Smooth muscle cell of the brain vasculature (primary cell): Measurements from ENCODE around the gene ZNF614.
"Not testable (repeated sequence)": the region's sequence is repeated elsewhere in the genome, so short reads cannot be mapped to it uniquely, and the experiment has no call there.

ENCODE experiments used
- DNase-seq: peaks from one replicate; pipeline ENCODE4 v3.0.0-alpha.2; 2012; ENCODE audit warnings: low read depth, low spot score

ZNF614 gene

DNA sequence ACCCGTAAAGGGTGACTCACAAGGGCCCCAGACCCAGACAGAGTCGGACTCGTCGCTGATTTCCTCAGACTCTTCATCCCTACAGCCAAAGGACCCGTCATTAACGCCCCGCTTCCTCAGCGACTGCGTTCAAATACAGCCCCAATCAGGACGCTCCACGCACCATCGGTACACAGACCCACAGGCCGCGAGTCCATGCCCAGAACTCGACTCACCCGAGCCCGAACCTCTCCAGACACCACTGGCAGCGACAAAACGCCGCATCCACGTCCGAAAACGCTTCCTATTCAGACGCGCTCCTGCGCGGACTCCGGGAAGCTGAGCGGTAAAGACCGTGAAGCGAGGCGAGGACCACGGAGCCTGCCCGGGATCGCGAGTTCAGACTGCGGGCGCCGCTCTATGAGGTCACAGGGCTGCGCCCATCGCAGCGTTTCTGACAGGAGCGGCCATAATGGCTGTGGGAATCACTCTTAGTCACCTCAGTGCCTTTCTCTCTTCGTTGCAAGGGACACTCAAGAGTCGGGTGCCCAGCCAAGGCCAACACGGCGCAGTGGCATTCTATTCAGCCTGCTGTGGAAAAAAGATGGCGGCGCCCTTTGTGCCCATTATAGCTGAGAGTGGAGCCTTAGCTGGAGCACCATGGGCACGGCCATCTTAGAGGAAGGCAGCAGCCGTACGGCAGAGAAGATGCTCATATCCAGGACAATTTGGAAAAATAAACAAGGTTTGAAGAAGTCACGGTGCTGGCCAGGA is at the start of gene ZNF614:
Gene ZNF614, minus strand, starts transcription at position 353 of the 753 bp plus-strand sequence. CDS start 2,634 bp downstream, outside the sequence.
- peak; percentile 64 for DNase-seq

DNA sequence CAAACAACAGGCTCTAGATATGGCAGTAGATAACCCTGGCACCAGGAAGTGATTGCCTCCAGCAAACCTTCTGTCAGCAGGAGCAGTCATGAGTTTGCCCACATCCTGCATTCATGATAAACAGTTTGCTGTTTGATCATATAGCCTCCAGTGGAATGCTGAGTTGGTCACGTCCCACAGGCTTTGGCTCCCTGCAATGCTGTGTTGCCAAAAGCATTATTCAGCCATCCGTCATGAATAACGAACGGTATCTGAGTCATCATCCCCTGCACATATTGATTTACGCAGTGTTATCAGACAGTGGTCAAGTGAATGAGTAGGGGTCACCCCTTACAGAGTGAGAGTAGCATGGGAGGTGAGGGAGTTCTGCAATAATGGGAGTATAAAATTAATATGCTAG is 42.3 kb upstream of the ZNF614 start:
- DNase-seq, result no peak

DNA sequence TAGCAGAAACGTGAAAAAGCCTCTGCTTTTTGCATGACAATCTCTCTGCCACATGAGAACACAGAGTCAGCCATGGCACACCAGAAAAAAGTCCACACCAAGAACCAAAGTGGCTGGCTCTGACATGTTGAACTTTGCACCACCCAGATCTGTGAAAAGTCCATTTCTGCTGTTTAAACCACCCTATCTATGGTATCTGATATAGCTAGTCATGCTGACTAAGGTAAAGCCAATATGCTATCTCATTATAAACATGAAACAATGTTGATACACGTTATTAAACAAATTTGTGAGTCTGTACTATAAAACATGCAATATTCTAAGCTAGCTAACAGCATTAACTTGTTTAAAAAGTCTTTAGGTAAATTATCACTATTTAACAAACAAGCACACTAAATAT is 41.5 kb upstream of the ZNF614 start:
- no peak for DNase-seq

DNA sequence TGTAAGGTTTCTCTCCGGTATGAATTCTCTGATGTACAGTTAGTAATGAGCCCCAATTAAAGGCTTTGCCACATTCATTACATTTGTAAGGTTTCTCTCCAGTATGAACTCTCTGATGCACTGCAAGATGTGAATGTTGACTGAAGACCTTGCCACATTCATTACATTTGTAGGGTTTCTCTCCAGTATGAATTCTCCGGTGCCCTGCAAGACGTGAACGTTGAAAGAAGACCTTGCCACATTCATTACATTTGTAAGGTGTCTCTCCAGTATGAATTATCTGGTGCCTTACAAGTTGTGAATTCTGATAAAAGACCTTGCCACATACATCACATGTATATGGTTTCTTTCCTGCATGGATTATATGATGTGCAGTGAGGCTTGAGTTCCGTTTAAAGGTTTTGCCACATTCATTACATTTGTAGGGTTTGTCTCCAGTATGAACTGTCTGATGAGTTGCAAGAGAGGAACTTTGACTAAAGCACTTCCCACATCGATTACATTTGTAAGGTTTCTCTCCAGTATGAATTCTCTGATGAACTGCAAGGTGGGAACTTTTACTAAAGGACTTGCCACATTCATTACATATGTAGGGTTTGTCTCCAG is 38.2 kb upstream of the ZNF614 start:
- DNase-seq, result no peak

DNA sequence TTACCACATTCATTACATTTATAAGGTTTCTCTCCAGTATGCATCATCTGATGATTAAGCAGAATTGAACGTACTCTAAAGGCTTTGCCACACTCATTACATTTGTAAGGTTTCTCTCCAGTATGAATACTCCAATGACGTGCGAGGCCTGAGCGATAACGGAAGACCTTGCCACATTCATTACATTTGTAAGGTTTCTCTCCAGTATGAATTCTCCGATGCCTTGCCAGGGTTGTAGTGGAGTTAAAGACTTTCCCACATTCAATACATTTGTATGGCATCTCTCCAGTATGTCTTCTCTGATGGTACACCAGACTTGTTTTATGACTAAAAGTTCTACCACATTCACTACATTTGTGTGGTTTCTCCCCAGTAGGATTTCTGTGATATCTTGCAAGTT is 37.2 kb upstream of the ZNF614 start:
- no peak for DNase-seq

DNA sequence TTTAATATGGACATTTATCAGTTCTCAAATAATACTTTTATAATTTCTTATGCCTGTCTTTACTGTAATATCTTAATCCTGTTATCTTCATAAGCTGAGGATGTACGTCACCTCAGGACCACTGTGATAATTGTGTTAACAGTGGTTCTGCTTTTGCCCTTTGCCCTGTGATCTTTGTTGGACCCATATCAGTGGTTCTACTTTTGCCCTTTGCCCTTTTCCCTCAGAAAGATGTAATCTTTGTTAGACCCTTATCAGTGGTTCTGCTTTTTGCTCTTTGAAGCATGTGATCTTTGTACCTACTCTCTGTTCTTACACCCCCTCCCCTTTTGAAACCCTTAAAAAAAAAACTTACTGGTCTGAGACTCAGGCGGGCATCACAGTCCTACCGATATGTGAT is 28.3 kb upstream of the ZNF614 start:
- not testable (repeated sequence) for DNase-seq

DNA sequence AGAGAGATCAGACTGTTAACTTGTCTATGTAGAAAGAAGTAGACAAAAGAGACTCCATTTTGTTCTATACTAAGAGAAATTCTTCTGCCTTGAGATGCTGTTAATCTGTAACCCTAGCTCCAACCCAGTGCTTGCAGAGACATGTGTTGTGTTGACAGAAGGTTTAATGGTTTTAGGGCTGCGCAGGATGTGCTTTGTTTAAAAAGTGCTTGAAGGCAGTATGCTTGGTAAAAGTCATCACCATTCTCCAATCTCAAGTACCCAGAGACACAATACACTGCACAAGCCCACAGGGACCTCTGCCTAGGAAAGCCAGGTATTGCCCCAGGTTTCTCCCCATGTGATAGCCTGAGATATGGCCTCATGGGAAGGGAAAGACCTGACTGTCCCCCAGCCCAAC is 23.6 kb upstream of the ZNF614 start:
- DNase-seq, result not testable (repeated sequence)

DNA sequence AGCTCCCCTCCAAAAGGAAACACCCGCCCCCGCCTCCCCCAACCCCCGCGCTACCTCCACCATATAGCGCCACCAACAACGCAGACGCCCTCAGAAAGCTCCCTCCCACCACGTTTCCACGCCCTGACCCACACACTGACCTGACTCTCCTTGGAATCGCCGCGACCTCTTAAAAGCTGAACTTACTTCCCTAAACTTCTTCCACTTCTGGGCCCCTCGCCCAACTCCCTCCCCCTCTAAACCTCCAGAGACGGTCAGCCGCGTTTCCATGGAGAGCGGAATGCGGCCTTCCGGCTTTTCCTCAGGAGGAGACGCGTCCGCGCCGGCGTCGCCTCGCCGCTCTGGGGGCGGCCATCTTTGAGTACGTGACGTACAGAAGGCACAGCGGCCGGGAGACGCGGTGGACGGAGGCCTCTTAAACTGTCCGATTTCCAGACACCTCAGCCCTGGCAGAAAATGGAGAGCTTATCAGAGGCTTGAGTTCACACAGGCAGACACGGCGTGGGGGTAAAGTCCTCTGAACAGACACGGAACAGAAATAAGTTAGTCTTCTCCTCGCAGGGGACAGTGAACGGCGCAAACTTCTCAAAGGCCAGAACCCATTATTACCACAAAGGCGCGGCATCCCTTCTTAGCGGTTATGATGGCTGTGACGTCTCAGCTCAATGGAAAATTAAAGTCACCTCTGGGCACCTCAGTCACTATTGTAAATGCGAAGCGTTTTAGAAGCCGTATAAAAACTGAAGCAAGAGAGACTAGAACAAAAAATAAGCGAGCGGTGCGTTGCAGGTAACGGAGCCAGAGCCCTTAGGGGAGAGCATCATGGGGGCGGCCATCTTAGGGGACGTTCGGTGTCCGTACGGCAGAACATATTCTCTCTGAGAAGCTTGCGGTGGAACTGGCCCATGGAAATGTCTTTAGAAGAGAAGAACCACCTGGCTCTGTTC is 20.6 kb upstream of the ZNF614 start, which contains the start of gene ZNF432:
Gene ZNF432, minus strand, starts transcription at position 284 of the 947 bp plus-strand sequence. CDS start 1,970 bp downstream, outside the sequence.
- DNase-seq, result peak; percentile 92

DNA sequence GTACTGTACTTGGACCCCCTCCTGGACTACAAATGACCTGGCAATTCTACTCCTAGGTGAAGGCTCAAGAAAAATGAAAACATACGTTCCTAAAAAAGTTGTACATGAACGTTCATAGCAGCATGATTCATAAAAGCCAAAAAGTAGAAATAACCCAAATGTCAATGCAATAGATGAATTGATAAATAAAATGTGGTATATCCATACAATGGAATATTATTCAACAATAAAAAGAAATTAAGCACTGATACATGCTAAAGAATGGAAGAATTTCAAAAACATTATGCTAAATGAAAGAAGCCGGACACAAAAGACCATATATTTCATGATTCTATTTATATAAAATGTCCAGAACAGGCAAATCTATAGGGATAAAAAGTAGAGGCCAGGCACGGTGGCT is 11.0 kb upstream of the ZNF614 start:
- no peak for DNase-seq

DNA sequence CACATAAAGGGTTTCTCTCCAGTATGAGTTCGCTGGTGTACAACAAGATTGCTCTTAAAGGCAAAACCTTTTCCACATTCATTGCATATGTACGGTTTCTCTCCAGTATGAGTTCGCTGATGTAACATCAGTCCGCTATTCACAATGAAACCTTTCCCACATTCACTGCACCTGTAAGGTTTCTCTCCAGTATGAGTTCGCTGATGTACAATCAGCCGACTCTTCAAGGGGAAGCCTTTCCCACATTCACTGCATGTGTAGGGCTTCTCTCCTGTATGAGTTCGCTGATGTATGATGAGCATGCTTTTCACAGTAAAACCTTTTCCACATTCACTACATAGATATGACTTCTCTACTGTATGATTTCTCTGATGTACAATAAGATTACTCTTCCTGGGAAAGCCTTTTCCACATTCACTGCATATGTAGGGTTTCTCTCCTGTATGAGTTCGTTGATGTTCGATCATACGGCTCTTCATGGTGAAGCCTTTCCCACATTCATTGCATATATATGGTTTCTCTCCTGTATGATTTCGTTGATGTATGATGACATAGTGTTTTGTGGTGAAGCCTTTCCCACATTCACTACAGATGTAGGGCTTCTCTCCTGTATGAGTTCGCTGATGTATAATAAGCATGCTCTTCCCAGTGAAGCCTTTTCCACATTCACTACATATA is 6.0 kb upstream of the ZNF614 start:
- DNase-seq, result no peak

DNA sequence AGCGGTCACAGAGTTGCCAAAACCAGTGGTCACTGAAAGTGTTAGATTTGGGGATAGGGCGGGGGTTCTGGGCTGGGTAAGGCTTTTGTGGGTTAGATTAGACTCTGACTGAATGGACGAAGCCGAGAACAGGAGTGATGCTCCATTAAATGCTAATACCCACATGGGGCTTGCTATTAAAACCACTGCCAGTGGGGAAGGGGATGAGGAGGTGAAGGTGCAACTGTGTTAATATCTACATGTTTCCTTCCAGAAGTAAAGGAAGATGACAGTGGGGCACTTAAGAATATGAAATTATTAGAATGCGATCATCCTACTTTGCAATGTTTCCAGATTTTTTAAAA is 573 bp upstream of the ZNF614 start:
- DNase-seq, result no peak

DNA sequence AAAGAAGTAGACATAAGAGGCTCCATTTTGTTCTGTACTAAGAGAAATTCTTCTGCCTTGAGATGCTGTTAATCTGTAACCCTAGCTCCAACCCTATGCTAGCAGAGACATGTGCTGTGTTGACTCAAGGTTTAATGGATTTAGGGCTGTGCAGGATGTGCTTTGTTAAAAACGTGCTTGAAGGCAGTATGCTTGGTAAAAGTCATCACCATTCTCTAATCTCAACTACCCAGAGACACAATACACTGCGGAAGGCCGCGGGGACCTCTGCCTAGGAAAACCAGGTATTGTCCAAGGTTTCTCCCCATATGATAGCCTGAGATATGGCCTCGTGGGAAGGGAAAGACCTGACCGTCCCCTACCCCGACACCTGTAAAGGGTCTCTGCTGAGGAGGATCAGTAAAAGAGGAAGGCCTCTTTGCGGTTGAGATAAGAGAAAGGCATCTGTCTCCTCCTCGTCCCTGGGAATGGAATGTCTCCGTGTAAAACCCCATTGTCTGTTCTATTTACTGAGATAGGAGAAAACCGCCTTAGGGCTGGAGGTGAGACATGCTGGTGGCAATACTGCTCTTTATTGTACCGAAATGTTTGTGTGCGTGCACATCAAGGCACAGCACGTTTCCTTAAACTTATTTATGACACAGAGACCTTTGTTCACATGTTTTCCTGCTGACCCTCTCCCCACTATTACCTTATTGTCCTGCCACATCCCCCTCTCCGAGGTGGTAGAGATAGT is 1.8 kb downstream of the ZNF614 start:
- DNase-seq, result not testable (repeated sequence)

DNA sequence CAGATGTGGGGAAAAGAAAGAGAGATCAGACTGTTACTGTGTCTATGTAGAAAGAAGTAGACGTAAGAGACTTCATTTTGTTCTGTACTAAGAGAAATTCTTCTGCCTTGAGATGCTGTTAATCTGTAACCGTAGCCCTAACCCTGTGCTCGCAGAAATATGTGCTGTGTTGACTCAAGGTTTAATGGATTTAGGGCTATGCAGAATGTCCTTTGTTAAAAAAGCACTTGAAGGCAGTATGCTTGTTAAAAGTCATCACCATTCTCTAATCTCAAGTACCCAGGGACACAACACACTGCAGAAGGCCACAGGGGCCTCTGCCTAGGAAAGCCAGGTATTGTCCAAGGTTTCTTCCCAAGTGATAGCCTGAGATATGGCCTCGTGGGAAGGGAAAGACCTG is 3.7 kb downstream of the ZNF614 start:
- not testable (repeated sequence) for DNase-seq

DNA sequence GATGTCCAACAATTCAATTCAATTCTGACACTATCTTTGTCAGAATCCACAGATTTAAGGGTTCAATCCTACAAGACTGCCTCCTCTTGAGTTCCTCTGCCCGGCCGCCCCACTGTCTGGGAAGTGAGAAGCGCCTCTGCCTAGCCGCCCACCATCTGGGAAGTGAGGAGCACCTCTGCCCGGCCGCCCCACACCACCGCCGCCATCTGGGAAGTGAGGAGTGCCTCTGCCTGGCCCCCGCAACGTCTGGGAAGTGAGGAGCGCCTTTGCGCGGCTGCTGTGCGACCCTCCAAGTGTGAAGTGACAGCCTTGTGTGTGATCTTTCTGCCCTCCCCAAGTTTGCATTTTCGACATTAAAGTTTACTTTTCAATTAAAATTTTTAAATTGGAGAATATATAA is 6.0 kb downstream of the ZNF614 start:
- no peak for DNase-seq

DNA sequence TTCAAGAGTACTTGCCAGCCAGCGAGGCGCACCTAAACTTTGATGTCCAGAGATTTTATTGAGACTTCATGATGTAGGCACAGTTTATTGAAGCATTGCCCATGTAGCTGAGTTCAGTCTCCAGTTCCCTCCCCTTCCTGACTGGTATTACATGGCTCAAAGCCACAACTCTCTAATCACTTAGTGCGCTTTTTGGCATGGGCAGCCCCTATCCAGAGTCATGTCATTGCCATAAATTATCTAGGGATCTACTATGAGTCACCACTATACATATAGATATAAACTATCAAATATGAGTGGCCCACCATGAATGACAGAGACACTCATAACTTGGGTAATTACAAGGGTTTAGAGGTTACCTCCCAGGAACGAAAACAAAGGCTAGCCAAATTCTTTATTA is 7.7 kb downstream of the ZNF614 start:
- no peak for DNase-seq

DNA sequence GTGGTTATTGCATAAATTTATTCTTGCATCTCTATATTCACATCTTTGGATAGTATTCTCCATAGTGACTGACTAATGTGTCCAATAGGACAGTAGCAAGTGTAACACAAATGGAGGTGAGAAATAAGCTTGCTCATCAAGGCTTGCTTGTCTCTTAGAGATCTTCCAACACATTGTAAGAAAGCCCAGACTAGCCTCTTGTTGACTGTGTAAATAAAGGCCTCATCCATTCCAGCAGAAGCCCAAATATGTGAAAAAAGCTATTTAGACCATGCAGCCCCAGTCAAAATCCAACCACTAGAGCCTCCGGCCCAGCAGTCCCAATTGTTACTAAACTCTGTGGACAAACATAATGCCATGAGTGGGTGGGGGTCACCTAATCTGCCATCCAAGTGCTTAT is 17.5 kb downstream of the ZNF614 start:
- no peak for DNase-seq

DNA sequence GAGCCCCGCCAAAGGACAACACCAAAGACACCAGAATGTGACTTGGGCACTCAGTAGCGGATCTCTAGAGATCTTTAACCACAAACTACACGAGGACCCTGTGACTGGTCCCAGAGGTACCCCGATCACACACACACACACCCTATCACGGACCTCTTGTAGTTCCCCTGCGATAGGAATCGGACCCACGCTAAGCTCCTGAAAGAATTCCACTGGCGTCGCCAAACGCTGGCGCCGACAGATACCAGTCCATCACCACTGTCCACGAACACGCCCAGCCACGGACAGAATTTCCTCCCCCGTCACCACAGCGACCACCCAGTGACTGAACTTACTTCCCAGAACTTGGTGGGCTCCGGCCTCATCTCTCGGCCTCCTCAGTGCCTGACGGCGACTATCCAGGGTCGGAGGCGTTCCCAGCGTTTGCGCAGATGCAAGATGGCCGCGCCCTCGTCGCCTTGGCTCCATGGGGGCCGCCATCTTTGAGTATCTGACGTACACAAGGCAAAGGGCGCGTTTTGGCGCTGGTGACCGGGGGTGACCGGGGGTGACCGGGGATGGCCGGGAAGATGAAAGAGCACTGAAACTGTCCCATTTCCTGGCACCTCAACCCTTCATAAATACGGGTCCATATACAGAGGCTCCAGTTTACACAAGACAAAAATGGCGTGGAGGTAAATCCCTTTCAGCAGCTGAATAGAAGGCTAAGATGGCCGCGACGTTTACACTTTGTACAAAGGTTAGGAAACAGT is 20.2 kb downstream of the ZNF614 start, which contains the start of gene ZNF615:
Gene ZNF615, minus strand, starts transcription at position 406 of the 752 bp plus-strand sequence. CDS start 4,500 bp downstream, outside the sequence.
- DNase-seq, result peak; percentile 76

DNA sequence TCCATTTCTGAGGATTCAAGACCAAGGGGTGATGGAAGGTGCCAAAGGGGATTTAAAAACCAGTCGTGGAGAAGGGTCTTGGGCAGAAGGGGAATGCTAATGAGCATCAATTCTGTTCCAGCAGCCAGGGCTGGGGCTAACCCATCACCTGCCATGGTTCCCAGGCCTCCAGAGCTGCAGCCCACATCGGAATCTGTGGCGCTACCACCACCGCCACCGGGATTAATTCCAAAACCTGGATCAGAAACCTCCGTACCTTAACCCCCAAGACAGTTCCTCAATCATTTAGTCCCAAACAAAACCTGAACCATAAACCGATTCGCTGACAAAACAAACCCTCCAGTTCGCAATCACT is 20.8 kb downstream of the ZNF614 start:
- DNase-seq, result no peak

DNA sequence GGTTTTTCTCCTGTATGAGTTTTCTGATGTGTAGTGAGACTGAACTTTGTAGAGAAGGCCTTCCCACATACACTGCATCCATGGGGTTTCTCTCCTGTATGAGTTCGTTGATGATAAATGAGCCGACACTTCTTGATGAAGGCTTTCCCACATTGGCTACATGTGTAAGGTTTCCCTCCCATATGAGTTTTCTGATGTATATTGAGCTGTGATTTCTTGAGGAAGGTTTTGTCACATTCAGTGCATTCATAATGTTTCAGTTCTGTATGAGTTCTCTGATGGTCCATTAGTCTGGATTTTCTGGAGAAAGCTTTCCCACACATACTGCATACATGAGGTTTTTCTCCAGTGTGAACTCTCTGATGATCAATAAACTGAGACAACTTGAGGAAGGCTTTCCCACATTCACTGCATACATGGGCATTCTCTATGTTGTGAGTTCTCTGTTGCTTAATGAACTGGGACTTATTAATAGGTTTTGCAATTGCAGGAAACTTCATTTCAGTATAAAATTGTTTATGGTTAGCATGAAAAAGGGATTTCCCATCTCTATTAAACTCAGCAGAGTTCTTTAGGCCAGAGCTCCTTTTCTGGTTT is 34.0 kb downstream of the ZNF614 start:
- DNase-seq, result no peak

DNA sequence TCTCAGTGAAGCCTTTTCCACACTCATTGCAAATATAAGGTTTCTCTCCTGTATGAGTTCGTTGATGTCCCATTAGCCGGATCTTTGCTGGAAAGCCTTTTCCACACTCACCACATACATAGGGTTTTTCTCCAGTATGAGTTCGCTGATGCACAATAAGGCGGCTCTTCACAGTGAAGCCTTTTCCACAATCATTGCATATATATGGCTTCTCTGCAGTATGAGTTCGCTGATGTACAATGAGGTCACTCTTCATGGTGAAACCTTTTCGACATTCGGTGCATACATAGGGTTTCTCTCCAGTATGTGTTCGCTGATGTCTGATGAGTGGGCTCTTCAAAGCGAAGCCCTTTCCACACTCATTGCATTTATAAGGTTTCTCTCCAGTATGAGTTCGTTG is 34.8 kb downstream of the ZNF614 start:
- no peak for DNase-seq
